H9 (cell line): Measurements from ENCODE around the gene ILF3. TPM values are rescaled to one million over a fixed set of nuclear protein-coding genes. Genes with fewer than 3 reads are reported as not detected.
A peak's percentile ranks its signal among the peaks of the same experiment; 100 is the strongest.

Experiments used
- DNase-seq: peaks from one replicate; pipeline ENCODE4 v3.0.0-alpha.2; 2017
- H2AFZ ChIP-seq: one replicate; pipeline ENCODE4 v1.6.1; 2013; ENCODE audit warnings: mild to moderate bottlenecking, low read length, control low read depth, moderate library complexity
- H2AK5ac ChIP-seq: 2 replicates; pipeline ENCODE4 v1.6.1; 2013; ENCODE audit warnings: low read length, control low read depth, mixed read lengths; ENCODE audit not compliant: insufficient read length
- H2BK120ac ChIP-seq: one replicate; pipeline ENCODE4 v1.6.1; 2013; ENCODE audit warnings: low read depth, mild to moderate bottlenecking, low read length, control low read depth, inconsistent platforms; ENCODE audit not compliant: poor library complexity, severe bottlenecking
- H2BK12ac ChIP-seq: 2 replicates; pipeline ENCODE4 v1.6.1; 2013; ENCODE audit warnings: low read length, control low read depth, mixed read lengths, low read depth; ENCODE audit not compliant: insufficient read length
- H2BK15ac ChIP-seq: 2 replicates; pipeline ENCODE4 v1.6.1; 2013; ENCODE audit warnings: low read depth, low read length, control low read depth
- H2BK20ac ChIP-seq: one replicate; pipeline ENCODE4 v1.6.1; 2013; ENCODE audit warnings: low read depth, mild to moderate bottlenecking, low read length, control low read depth, inconsistent platforms; ENCODE audit not compliant: poor library complexity, severe bottlenecking
- H2BK5ac ChIP-seq: 2 replicates; pipeline ENCODE4 v1.6.1; 2013; ENCODE audit warnings: low read length, control low read depth, mixed read lengths; ENCODE audit not compliant: insufficient read length
- H3K14ac ChIP-seq: 2 replicates; pipeline ENCODE4 v1.6.1; 2013; ENCODE audit warnings: low read length, control low read depth; ENCODE audit not compliant: insufficient read depth
- H3K18ac ChIP-seq: 2 replicates; pipeline ENCODE4 v1.6.1; 2013; ENCODE audit warnings: low read depth, mild to moderate bottlenecking, mixed read lengths, low read length, control low read depth; ENCODE audit not compliant: insufficient read length
- H3K23ac ChIP-seq: 2 replicates; pipeline ENCODE4 v1.6.1; 2013; ENCODE audit warnings: low read length, control low read depth, mixed read lengths, low read depth; ENCODE audit not compliant: insufficient read length
- H3K23me2 ChIP-seq: 2 replicates; pipeline ENCODE4 v1.6.1; 2013; ENCODE audit warnings: low read depth, mild to moderate bottlenecking, mixed read lengths, low read length, control low read depth; ENCODE audit not compliant: insufficient read length, poor library complexity, severe bottlenecking
- H3K27ac ChIP-seq: 2 replicates; pipeline ENCODE4 v1.5.1; 2013; ENCODE audit warnings: low read length, control low read depth, mixed read lengths, low read depth; ENCODE audit not compliant: insufficient read length
- H3K27me3 ChIP-seq: 2 replicates; pipeline ENCODE4 v1.6.1; 2013; ENCODE audit warnings: low read length, control low read depth, inconsistent platforms; ENCODE audit not compliant: insufficient read depth
- H3K4ac ChIP-seq: 2 replicates; pipeline ENCODE4 v1.6.1; 2013; ENCODE audit warnings: low read depth, mild to moderate bottlenecking, control low read depth, inconsistent platforms, low read length, moderate library complexity
- H3K4me1 ChIP-seq: 2 replicates; pipeline ENCODE4 v1.6.1; 2013; ENCODE audit warnings: low read length, control low read depth, inconsistent platforms; ENCODE audit not compliant: insufficient read depth
- H3K4me2 ChIP-seq: 2 replicates; pipeline ENCODE4 v1.6.1; 2013; ENCODE audit warnings: low read length, control low read depth, mixed read lengths; ENCODE audit not compliant: insufficient read length, insufficient read depth
- H3K56ac ChIP-seq: 2 replicates; pipeline ENCODE4 v1.6.1; 2013; ENCODE audit warnings: low read depth, mild to moderate bottlenecking, mixed read lengths, low read length, control low read depth; ENCODE audit not compliant: insufficient read length
- H3K79me1 ChIP-seq: 2 replicates; pipeline ENCODE4 v1.6.1; 2013; ENCODE audit warnings: low read depth, mild to moderate bottlenecking, moderate library complexity, low read length, control low read depth, inconsistent platforms; ENCODE audit not compliant: insufficient read depth, poor library complexity, severe bottlenecking
- H3K79me2 ChIP-seq: 2 replicates; pipeline ENCODE4 v1.6.1; 2013; ENCODE audit warnings: low read length, control low read depth, inconsistent platforms; ENCODE audit not compliant: insufficient read depth
- H3K9ac ChIP-seq: 2 replicates; pipeline ENCODE4 v1.6.1; 2013; ENCODE audit warnings: low read length, control low read depth, mixed read lengths; ENCODE audit not compliant: insufficient read length; ENCODE audit errors: extremely low read depth
- H3K9me3 ChIP-seq: one replicate; pipeline ENCODE4 v1.6.1; 2013; ENCODE audit warnings: low read depth, low read length, inconsistent platforms; ENCODE audit not compliant: control insufficient read depth
- H3T11ph ChIP-seq: one replicate; pipeline ENCODE4 v1.6.1; 2013; ENCODE audit warnings: mild to moderate bottlenecking, low read length, control low read depth, inconsistent platforms
- H4K20me1 ChIP-seq: one replicate; pipeline ENCODE4 v1.6.1; 2013; ENCODE audit not compliant: control insufficient read depth, insufficient read length, insufficient read depth
- H4K5ac ChIP-seq: 2 replicates; pipeline ENCODE4 v1.6.1; 2013; ENCODE audit warnings: low read depth, mild to moderate bottlenecking, mixed read lengths, low read length, control low read depth; ENCODE audit not compliant: insufficient read length
- H4K8ac ChIP-seq: replicated peaks from 2 replicates; pipeline ENCODE4 v1.6.1; 2013; ENCODE audit warnings: low read length, control low read depth, mixed read lengths, low read depth; ENCODE audit not compliant: insufficient read length
- H4K91ac ChIP-seq: 2 replicates; pipeline ENCODE4 v1.6.1; 2013; ENCODE audit warnings: low read depth, mild to moderate bottlenecking, moderate library complexity, mixed read lengths, low read length, control low read depth; ENCODE audit not compliant: insufficient read length
- H3K27ac Mint-ChIP-seq, 3 experiments: 2 replicates in 2 of 3; 3 replicates in 1 of 3; pipeline ENCODE4 v1.8.0; 2020 to 2021; ENCODE audit warnings: mixed read lengths in 3 of 3, mild to moderate bottlenecking in 1 of 3, moderate library complexity in 1 of 3
- H3K27me3 Mint-ChIP-seq: 2 replicates; pipeline ENCODE4 v1.8.0; 2021; ENCODE audit warnings: low read depth, mild to moderate bottlenecking, moderate library complexity, mixed read lengths
- H3K36me3 Mint-ChIP-seq, 3 experiments: 2 replicates in 2 of 3; 3 replicates in 1 of 3; pipeline ENCODE4 v1.8.0; 2020 to 2021; ENCODE audit warnings: low read depth in 3 of 3, mixed read lengths in 3 of 3; ENCODE audit not compliant: insufficient read depth in 1 of 3
- H3K4me1 Mint-ChIP-seq, 2 experiments: 2 replicates each; pipeline ENCODE4 v1.8.0; 2020; ENCODE audit warnings: mixed read lengths in 2 of 2
- H3K4me3 Mint-ChIP-seq, 2 experiments: 2 replicates in 1 of 2; 3 replicates in 1 of 2; pipeline ENCODE4 v1.8.0; 2020 to 2021; ENCODE audit warnings: mild to moderate bottlenecking in 2 of 2, mixed read lengths in 2 of 2, moderate library complexity in 1 of 2
- H3K9me3 Mint-ChIP-seq, 2 experiments: 2 replicates in 1 of 2; 3 replicates in 1 of 2; pipeline ENCODE4 v1.8.0; 2020; ENCODE audit warnings: mild to moderate bottlenecking in 2 of 2, mixed read lengths in 2 of 2, moderate library complexity in 1 of 2
- WGBS: extraction: QIAGEN DNeasy Blood & Tissue Kit; methylation state at CpG from one replicate; pipeline ENCODE4 v1.1.7; 2013; ENCODE audit warnings: missing lambda C conversion rate, low lambda C conversion rate, mixed read lengths; ENCODE audit not compliant: insufficient read length; ENCODE audit errors: extremely low coverage; 5-methylcytosine and 5-hydroxymethylcytosine counted together
- total RNA-seq: library from RNA; stranded (reverse); gene quantifications from 2 replicates; pipeline ENCODE4 v1.2.1, GENCODE V29; 2021
- TF ChIP-seq, protein P1 (sequence below): fragments of 200-600 bp; sonication (generic); conservative IDR thresholded peaks from 3 replicates; pipeline ENCODE4 v1.8.0; 2021; ENCODE audit warnings: antibody characterized with exemption, mild to moderate bottlenecking

ILF3 gene
- total RNA-seq, 1 experiment from 2014 or later: 841 TPM

DNA sequence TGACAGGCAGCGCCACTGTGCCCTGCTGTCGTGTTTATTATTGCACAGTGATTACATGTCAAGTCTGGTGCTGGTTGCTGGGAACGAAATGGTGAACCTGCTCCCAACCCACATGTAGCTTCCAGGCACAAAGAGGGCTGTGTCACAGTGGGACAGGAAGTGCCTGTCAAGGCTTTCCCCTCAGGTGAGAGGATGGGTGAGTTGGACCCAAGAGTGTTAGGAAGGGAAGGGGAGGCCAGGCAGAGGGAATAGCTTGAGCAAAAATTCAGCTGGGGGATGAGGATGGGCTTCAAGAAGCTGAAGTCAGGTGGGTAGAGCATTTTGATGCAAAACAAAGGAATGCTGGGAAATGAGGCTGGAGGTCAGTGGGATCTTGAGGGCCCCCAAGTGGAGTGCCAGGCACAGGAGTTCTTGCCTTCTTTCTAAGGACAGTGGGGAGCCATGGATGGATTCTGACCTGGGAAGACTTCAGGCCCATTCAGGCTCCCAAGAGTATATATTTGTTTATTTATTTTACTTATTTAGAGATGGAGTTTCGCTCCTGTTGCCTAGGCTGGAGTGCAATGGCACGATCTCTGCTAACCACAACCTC lies 38.6 kb downstream of the ILF3 start:
- H3K9me3 Mint-ChIP-seq: no peaks in the 10 kb centered on the region; a peak in 1 of 5 replicates
- Histone ChIP-seq H2BK5ac (no peak overlapping the region), H2BK12ac (no peak overlapping the region), H3K27ac (no peak overlapping the region), H4K20me1 (no peaks in the 10 kb centered on the region), H4K5ac (no peak overlapping the region), H3K4me2 (no peak overlapping the region), H3K56ac (no peak overlapping the region), H3K4ac (no peak overlapping the region), H3K14ac (no peak overlapping the region), H2AFZ (no peak overlapping the region), H3K9ac (no peak overlapping the region), H3K4me1 (no peaks in the 10 kb centered on the region), H2AK5ac (no peak overlapping the region), H3K9me3 (no peaks in the 10 kb centered on the region), H4K91ac (no peak overlapping the region), H3K23ac (no peak overlapping the region), H3K23me2 (no peaks in the 10 kb centered on the region), H3K27me3 (no peaks in the 10 kb centered on the region), H2BK20ac (no peak overlapping the region), H3K79me2 (no peaks in the 10 kb centered on the region), H2BK120ac (no peak overlapping the region), H3K79me1 (no peaks in the 10 kb centered on the region), H3T11ph (no peak overlapping the region), H3K18ac (no peak overlapping the region), H4K8ac (no peak overlapping the region), H2BK15ac (no peak overlapping the region)
- peaks cover 17% of the 10 kb centered on the region for H3K27me3 Mint-ChIP-seq
- peaks cover 27 to 32% of the 10 kb centered on the region in 2 experiments for H3K4me1 Mint-ChIP-seq
- peak overlapping the region; percentile 62 to 92 (median 87); a peak in 5 of 7 replicates for H3K27ac Mint-ChIP-seq
- no CpG with 5 or more reads among the region's 5 CpGs for WGBS
- H3K36me3 Mint-ChIP-seq: peaks cover 32 to 52% (median 49%) of the 10 kb centered on the region in 3 experiments; a peak in 6 of 7 replicates
- peak; percentile 54 for DNase-seq
- H3K4me3 Mint-ChIP-seq: no peak overlapping the region
- TF ChIP-seq, protein P1, sequence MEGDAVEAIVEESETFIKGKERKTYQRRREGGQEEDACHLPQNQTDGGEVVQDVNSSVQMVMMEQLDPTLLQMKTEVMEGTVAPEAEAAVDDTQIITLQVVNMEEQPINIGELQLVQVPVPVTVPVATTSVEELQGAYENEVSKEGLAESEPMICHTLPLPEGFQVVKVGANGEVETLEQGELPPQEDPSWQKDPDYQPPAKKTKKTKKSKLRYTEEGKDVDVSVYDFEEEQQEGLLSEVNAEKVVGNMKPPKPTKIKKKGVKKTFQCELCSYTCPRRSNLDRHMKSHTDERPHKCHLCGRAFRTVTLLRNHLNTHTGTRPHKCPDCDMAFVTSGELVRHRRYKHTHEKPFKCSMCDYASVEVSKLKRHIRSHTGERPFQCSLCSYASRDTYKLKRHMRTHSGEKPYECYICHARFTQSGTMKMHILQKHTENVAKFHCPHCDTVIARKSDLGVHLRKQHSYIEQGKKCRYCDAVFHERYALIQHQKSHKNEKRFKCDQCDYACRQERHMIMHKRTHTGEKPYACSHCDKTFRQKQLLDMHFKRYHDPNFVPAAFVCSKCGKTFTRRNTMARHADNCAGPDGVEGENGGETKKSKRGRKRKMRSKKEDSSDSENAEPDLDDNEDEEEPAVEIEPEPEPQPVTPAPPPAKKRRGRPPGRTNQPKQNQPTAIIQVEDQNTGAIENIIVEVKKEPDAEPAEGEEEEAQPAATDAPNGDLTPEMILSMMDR: no peak
